ENCODE measurements around the gene CDK1. TPM values are rescaled to one million over a fixed set of nuclear protein-coding genes. Genes with fewer than 3 reads are reported as not detected.

Gene CDK1
- polyA plus RNA-seq, 2 of the 4 experiments (the other 2 are of a cell fraction), result 97.1 to 109 TPM

DNA sequence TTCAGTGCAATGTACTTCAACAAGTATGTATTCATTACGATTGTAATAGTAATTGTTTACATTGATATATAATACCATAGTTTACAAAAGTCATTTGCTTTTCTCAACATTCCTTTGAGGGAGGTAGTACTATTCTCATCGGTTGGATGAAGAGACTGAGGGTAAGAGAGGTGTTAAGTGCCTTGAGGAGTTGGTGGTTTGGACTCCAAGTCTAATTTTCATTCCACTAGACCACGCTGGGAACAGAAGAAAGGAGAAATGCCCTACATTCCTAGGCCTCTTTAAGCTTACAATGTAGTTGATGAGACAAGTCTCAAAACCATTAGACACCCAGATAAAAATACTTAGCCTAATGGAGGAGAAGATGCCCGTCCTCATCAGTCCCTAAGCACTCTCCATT lies 28.6 kb downstream of the CDK1 start (continued):
- TF ChIP-seq RCOR1 (IDR thresholded peaks at IDR 0.05; ENCODE audit: low read depth, low read length), result no peak

DNA sequence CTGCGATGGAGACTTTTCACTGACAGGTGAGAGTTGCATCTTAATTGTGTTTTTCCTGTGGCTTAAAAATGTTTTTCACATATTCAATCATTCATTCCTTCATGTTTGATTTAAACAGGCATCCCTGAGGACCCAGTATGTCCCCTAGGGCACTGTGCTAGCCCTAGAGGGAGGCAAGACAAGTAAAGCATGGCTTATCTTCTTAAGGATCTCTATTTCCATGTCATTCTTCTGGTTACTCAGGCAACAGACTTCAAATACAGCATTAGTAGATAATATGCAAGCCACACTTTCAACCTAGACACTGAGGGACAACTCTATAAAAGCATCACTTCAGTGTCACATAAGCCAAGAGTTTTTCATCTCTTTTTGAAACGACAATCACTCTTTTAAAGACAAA lies 29.2 kb downstream of the CDK1 start:
- Histone ChIP-seq H3K9me3 (no peaks in the 10 kb centered on the region), H3K27ac (no peak overlapping the region), H3K4me1 (peaks cover 15% of the 10 kb centered on the region; the same call in 1 of the 3 replicates), H3K4me3 (no peak overlapping the region), H3K4me2 (no peak overlapping the region)
- DNase-seq (ENCODE audit: low read depth in 1 of 2, low spot score in 1 of 2), result no peak
- no peak for ATAC-seq
- CTCF ChIA-PET, result interaction anchor here (0.7 to 1.6 kb wide), 2 partner anchors 8 to 9 kb away, joined by 3 to 4 read pairs; no protein-coding TSS in a partner anchor
- TF ChIP-seq ZNF302 (CRISPR knock-in tag; IDR thresholded peaks at IDR 0.05) (no peak), E2F6 (IDR thresholded peaks at IDR 0.05; ENCODE audit: borderline replicate concordance, low read depth) (no peak), CHD4 (IDR thresholded peaks at IDR 0.05; ENCODE audit: borderline replicate concordance) (no peak), TP53 (CRISPR knock-in tag; IDR thresholded peaks at IDR 0.05) (no peak), KDM1A (IDR thresholded peaks at IDR 0.05; ENCODE audit: low read depth) (no peak), KDM5A (IDR thresholded peaks at IDR 0.05) (no peak), MYC (IDR thresholded peaks at IDR 0.05; ENCODE audit: borderline replicate concordance, low read length) (no peak), ZSCAN20 (CRISPR knock-in tag; IDR thresholded peaks at IDR 0.05) (no peak), ZC3H11A (IDR thresholded peaks at IDR 0.05) (no peak), JUNB (IDR thresholded peaks at IDR 0.05) (no peak), FOSB (CRISPR knock-in tag; IDR thresholded peaks at IDR 0.05) (no peak), USF2 (IDR thresholded peaks at IDR 0.05) (no peak), NPAS2 (CRISPR knock-in tag; IDR thresholded peaks at IDR 0.05; ENCODE audit: borderline replicate concordance) (no peak), ESRRA (IDR thresholded peaks at IDR 0.05; ENCODE audit: borderline replicate concordance, low read length) (no peak), POLR2AphosphoS2 (conservative IDR thresholded peaks at IDR 0.05; ENCODE audit: low read length) (no peak)
- 77% methylated on average over 2 of the region's 2 CpGs for WGBS (ENCODE audit: missing lambda C conversion rate)
- POLR2A ChIA-PET, result no interaction called here
- no peak for FAIRE-seq

DNA sequence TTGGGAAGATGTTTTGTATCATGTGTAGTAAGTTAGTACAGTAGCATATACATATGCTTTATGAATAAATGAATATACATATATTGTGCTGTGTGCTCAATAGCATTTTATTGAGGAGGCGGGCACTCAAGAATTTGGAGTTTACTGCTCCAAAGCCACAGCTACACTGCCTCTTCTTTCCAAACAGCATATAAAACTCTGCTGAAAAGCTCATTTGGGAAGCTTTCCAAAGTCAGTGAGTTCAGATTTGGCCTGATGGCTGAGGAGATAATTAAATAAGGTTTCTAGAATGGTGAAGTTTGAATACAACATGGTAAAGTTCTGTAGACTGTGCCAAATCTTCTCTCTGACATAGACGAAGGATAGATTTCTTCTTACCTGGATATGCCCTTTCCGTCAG lies 29.8 kb downstream of the CDK1 start:
- no peak overlapping the region for H3K4me3 ChIP-seq
- ATAC-seq, result no peak
- WGBS (ENCODE audit: missing lambda C conversion rate), result 96% methylated on average over 3 of the region's 3 CpGs
- H3K9me3 ChIP-seq, result no peaks in the 10 kb centered on the region
- H3K4me2 ChIP-seq, result no peak overlapping the region
- no peak for TF ChIP-seq BCL3 (IDR thresholded peaks at IDR 0.05)
- TF ChIP-seq, protein P1, sequence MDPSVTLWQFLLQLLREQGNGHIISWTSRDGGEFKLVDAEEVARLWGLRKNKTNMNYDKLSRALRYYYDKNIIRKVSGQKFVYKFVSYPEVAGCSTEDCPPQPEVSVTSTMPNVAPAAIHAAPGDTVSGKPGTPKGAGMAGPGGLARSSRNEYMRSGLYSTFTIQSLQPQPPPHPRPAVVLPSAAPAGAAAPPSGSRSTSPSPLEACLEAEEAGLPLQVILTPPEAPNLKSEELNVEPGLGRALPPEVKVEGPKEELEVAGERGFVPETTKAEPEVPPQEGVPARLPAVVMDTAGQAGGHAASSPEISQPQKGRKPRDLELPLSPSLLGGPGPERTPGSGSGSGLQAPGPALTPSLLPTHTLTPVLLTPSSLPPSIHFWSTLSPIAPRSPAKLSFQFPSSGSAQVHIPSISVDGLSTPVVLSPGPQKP (IDR thresholded peaks at IDR 0.05; ENCODE audit: low read depth, low read length), result no peak
- no peak for TF ChIP-seq JUNB (IDR thresholded peaks at IDR 0.05)
- no peak for FAIRE-seq
- DNase-seq (ENCODE audit: low read depth in 1 of 2, low spot score in 1 of 2), result no peak
- ChIA-PET POLR2A (no interaction called here), CTCF (no interaction called here)
- peaks cover 15% of the 10 kb centered on the region; the same call in 1 of the 3 replicates for H3K4me1 ChIP-seq
- no peak overlapping the region for H3K27ac ChIP-seq

DNA sequence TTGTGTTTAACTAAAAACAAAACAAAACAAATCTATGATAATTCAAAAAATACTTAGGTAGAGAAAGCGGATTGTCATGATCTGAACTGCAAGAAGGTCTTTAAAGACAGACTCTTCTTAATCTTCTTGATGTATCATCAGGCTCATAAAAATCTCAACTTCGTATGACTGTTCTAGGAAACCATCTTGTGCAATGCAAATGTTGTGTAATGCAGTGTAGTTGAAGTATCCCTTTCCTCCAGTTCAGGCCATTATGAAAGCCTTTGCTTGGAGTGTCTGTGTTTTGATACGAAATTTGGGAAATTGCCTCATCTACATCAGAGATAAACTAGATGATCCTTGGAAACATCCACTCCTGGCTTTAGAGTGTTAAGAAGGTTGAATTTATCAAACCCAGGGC lies 30.9 kb downstream of the CDK1 start:
- H3K4me2 ChIP-seq, result 0 out of 3 replicates have a peak overlapping the region, but pooled peaks have one; percentile 1
- ATAC-seq (peak; percentile 42 to 71; a peak in 2 of 6 replicates), DNase-seq (ENCODE audit: low read depth in 1 of 2, low spot score in 1 of 2) (peak in 1 of 2 experiments; percentile 46), FAIRE-seq (no peak)
- H3K4me3 ChIP-seq, result no peak overlapping the region
- TF ChIP-seq, protein P2, sequence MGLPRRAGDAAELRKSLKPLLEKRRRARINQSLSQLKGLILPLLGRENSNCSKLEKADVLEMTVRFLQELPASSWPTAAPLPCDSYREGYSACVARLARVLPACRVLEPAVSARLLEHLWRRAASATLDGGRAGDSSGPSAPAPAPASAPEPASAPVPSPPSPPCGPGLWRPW (IDR thresholded peaks at IDR 0.05), result 0 out of 2 replicates have a peak, but pooled peaks have one; percentile 22
- TF ChIP-seq FOSL2 (IDR thresholded peaks at IDR 0.05) (no peak), FOSL2 (CRISPR knock-in tag; IDR thresholded peaks at IDR 0.05) (peak; percentile 53; the same call in 1 of the 2 replicates), NPAS2 (CRISPR knock-in tag; IDR thresholded peaks at IDR 0.05; ENCODE audit: borderline replicate concordance) (no peak), CEBPB (IDR thresholded peaks at IDR 0.05) (peak; percentile 77 to 87), RARB (CRISPR knock-in tag; IDR thresholded peaks at IDR 0.05) (no peak), TFCP2L1 (CRISPR knock-in tag; IDR thresholded peaks at IDR 0.05) (no peak)
- no peak overlapping the region for H3K27ac ChIP-seq
- WGBS (ENCODE audit: missing lambda C conversion rate), result 68% methylated on average over 3 of the region's 3 CpGs
- peaks cover 15% of the 10 kb centered on the region; the same call in 1 of the 3 replicates for H3K4me1 ChIP-seq
- no peaks in the 10 kb centered on the region for H3K9me3 ChIP-seq
- POLR2A ChIA-PET, result no interaction called here
- CTCF ChIA-PET, result interaction anchor here (1.5 kb wide), 1 partner anchor 475 kb away, joined by 4 read pairs; no protein-coding TSS in a partner anchor

Data from A549 (cell line).